ENCODE data around the gene IFNA13. TPM values are rescaled to one million over a fixed set of nuclear protein-coding genes. Genes with fewer than 3 reads are reported as not detected.

The IFNA13 gene
- total and polyA plus RNA-seq, 2 of the 13 experiments (the other 11 are each of a cell fraction or from before 2014, with no cell fraction given): not detected

- TF ChIP-seq TFE3 (CRISPR knock-in tag; IDR thresholded peaks at IDR 0.05) (no peak), E2F2 (CRISPR knock-in tag; IDR thresholded peaks at IDR 0.05; ENCODE audit: borderline replicate concordance) (0 out of 2 replicates have a peak, but pooled peaks have one; percentile 51), KDM4B (CRISPR knock-in tag; IDR thresholded peaks at IDR 0.05) (peak; percentile 34; the same call in 1 of the 2 replicates), ZFP37 (CRISPR knock-in tag; IDR thresholded peaks at IDR 0.05; ENCODE audit: borderline replicate concordance) (no peak), ZNF780A (CRISPR knock-in tag; IDR thresholded peaks at IDR 0.05) (no peak), HNF1B (CRISPR knock-in tag; IDR thresholded peaks at IDR 0.05) (no peak), GPBP1L1 (CRISPR knock-in tag; IDR thresholded peaks at IDR 0.05) (no peak), ZNF576 (CRISPR knock-in tag; IDR thresholded peaks at IDR 0.05) (no peak), BCLAF1 (IDR thresholded peaks at IDR 0.05) (no peak), RAD21 (CRISPR knock-in tag; IDR thresholded peaks at IDR 0.05) (0 out of 2 replicates have a peak, but pooled peaks have one; percentile 27), ATF3 (CRISPR knock-in tag; IDR thresholded peaks at IDR 0.05) (no peak; the same call in 1 of the 2 replicates), CENPBD1 (CRISPR knock-in tag; IDR thresholded peaks at IDR 0.05; ENCODE audit: borderline replicate concordance, low read depth) (no peak; the same call in 1 of the 2 replicates), ZSCAN5A (CRISPR knock-in tag; IDR thresholded peaks at IDR 0.05; ENCODE audit: borderline replicate concordance) (no peak), FOSL1 (CRISPR knock-in tag; IDR thresholded peaks at IDR 0.05; ENCODE audit: borderline replicate concordance) (0 out of 2 replicates have a peak, but pooled peaks have one; percentile 41), RBM39 (IDR thresholded peaks at IDR 0.05; ENCODE audit: low read depth, low read length, poor library complexity, severe bottlenecking) (no peak)
Measured at GRCh38 chr9:21334701-21335632, 32.9 kb downstream of the IFNA13 start, which contains the start of gene KLHL9 (continued).
